GM23338 (cell line): ENCODE results near the gene KCNQ5. TPM values are rescaled to one million over a fixed set of nuclear protein-coding genes. Genes with fewer than 3 reads are reported as not detected.

Experiments used
- ATAC-seq: fragments of 200-7000 bp; cut with Tn5 transposase; 3 replicates; pipeline ENCODE4 v1.9.1; 2020
- DNase-seq: peaks from one replicate; pipeline ENCODE4 v3.0.0-alpha.2; 2015; ENCODE audit warnings: low spot score
- H2AFZ ChIP-seq: fragments of 200-600 bp; sonication (generic); 2 replicates; pipeline ENCODE4 v1.8.0; 2016; ENCODE audit warnings: antibody characterized with exemption, mild to moderate bottlenecking, moderate library complexity
- H3F3A ChIP-seq: fragments of 200-600 bp; sonication (generic); replicated peaks from 2 replicates; pipeline ENCODE4 v1.8.0; 2017; ENCODE audit warnings: antibody characterized with exemption, mixed run types, low read depth
- H3K27ac ChIP-seq: fragments of 200-600 bp; sonication (generic); 2 replicates; pipeline ENCODE4 v1.6.1; 2016; ENCODE audit warnings: low read depth
- H3K27me3 ChIP-seq: fragments of 200-600 bp; sonication (generic); 2 replicates; pipeline ENCODE4 v1.8.0; 2016; ENCODE audit warnings: mild to moderate bottlenecking, mixed run types, moderate library complexity; ENCODE audit not compliant: insufficient read depth
- H3K36me3 ChIP-seq: fragments of 200-600 bp; sonication (generic); 2 replicates; pipeline ENCODE4 v1.8.0; 2016; ENCODE audit warnings: mild to moderate bottlenecking; ENCODE audit not compliant: insufficient read depth
- H3K4me1 ChIP-seq: fragments of 200-600 bp; sonication (generic); 2 replicates; pipeline ENCODE4 v1.8.0; 2016; ENCODE audit warnings: mild to moderate bottlenecking, moderate library complexity; ENCODE audit not compliant: insufficient read depth
- H3K4me2 ChIP-seq: fragments of 200-600 bp; sonication (generic); 2 replicates; pipeline ENCODE4 v1.7.1; 2017; ENCODE audit warnings: mixed run types
- H3K4me3 ChIP-seq: fragments of 200-600 bp; sonication (generic); 2 replicates; pipeline ENCODE4 v1.6.1; 2016; ENCODE audit warnings: mixed run types
- H3K79me2 ChIP-seq: fragments of 200-600 bp; sonication (generic); replicated peaks from 2 replicates; pipeline ENCODE4 v1.8.0; 2017; ENCODE audit warnings: mild to moderate bottlenecking; ENCODE audit not compliant: insufficient read depth
- H3K9me2 ChIP-seq: fragments of 200-600 bp; sonication (generic); 2 replicates; pipeline ENCODE4 v1.8.0; 2017; ENCODE audit not compliant: insufficient read depth
- H4K20me1 ChIP-seq: fragments of 200-600 bp; sonication (generic); replicated peaks from 2 replicates; pipeline ENCODE4 v1.8.0; 2017; ENCODE audit warnings: mild to moderate bottlenecking; ENCODE audit not compliant: insufficient read depth
- H3K27ac Mint-ChIP-seq: 2 replicates; pipeline ENCODE4 v1.8.0; 2020; ENCODE audit warnings: inconsistent platforms, mild to moderate bottlenecking, moderate library complexity, mixed read lengths
- H3K27me3 Mint-ChIP-seq: 3 replicates; pipeline ENCODE4 v1.8.0; 2022; ENCODE audit warnings: low read depth, mild to moderate bottlenecking, moderate library complexity, mixed read lengths, inconsistent platforms; ENCODE audit not compliant: insufficient read depth, poor library complexity
- H3K36me3 Mint-ChIP-seq: 3 replicates; pipeline ENCODE4 v1.8.0; 2021; ENCODE audit warnings: low read depth, mild to moderate bottlenecking, inconsistent platforms, moderate library complexity, mixed read lengths
- H3K4me1 Mint-ChIP-seq: 3 replicates; pipeline ENCODE4 v1.8.0; 2020; ENCODE audit warnings: mild to moderate bottlenecking, inconsistent platforms, mixed read lengths
- H3K4me3 Mint-ChIP-seq: 3 replicates; pipeline ENCODE4 v1.8.0; 2021; ENCODE audit warnings: moderate library complexity, mild to moderate bottlenecking, inconsistent platforms, mixed read lengths
- H3K9me3 Mint-ChIP-seq: 3 replicates; pipeline ENCODE4 v1.8.0; 2020; ENCODE audit warnings: moderate library complexity, mild to moderate bottlenecking, inconsistent platforms, mixed read lengths
- ETS1 ChIP-seq: IDR thresholded peaks from 2 replicates; pipeline ENCODE4 v1.6.1; 2016; ENCODE audit warnings: antibody characterized with exemption
- EZH2 ChIP-seq: fragments of 200-600 bp; sonication (generic); IDR thresholded peaks from one replicate; pipeline ENCODE4 v1.8.0; 2017; ENCODE audit warnings: antibody characterized with exemption, mild to moderate bottlenecking, low read depth; ENCODE audit not compliant: unreplicated experiment
- POLR2AphosphoS5 ChIP-seq: IDR thresholded peaks from 2 replicates; pipeline ENCODE4 v1.6.1; 2016; ENCODE audit warnings: antibody characterized with exemption, low read depth
- STAT1 ChIP-seq: IDR thresholded peaks from one replicate; pipeline ENCODE4 v1.6.1; 2016; ENCODE audit warnings: antibody characterized with exemption; ENCODE audit not compliant: unreplicated experiment
- ZNF462 ChIP-seq: fragments of 250-450 bp; sonication (Bioruptor Pico); IDR thresholded peaks from 2 replicates; pipeline ENCODE4 v1.5.0; 2020; ENCODE audit warnings: mild to moderate bottlenecking, moderate library complexity
- polyA plus RNA-seq: library from polyadenylated mRNA; unstranded; fragments of >200 nt; fragmentation: Nextera tagmentation; extraction: Ambion mirVana; gene quantifications from 2 replicates; pipeline ENCODE4 v1.2.1, GENCODE V29; 2016
- total RNA-seq: library from RNA; depleted of rRNA; stranded (reverse); fragments of >200 nt; shearing (Covaris generic); gene quantifications from 2 replicates; pipeline ENCODE4 v1.2.3, GENCODE V29; 2014

KCNQ5 gene
- total and polyA plus RNA-seq, 2 experiments from 2014 or later: 0.68 to 0.87 TPM

- TF ChIP-seq ZNF462 (CRISPR knock-in tag) (no peak), EZH2 (no peak)
These were observed 326.3 kb downstream of the KCNQ5 start (continued) for GRCh38 chr6:72948153-72948552.

GRCh38 chr6:72950114-72950860 is 328.4 kb downstream of the KCNQ5 start:
- Histone ChIP-seq H3K4me2 (no peak overlapping the region), H3K4me3 (no peak overlapping the region), H2AFZ (no peak overlapping the region), H3K9me2 (no peaks in the 10 kb centered on the region), H3K79me2 (no peaks in the 10 kb centered on the region), H3K27me3 (no peaks in the 10 kb centered on the region), H3K27ac (no peak overlapping the region), H3K4me1 (peaks cover 3% of the 10 kb centered on the region; the same call in 1 of the 2 replicates), H3K36me3 (no peaks in the 10 kb centered on the region), H4K20me1 (no peaks in the 10 kb centered on the region), H3F3A (no peaks in the 10 kb centered on the region)
- ATAC-seq (no peak), DNase-seq (no peak)
- Mint-ChIP-seq H3K4me3 (no peak overlapping the region), H3K4me1 (peaks cover 8% of the 10 kb centered on the region), H3K27me3 (no peaks in the 10 kb centered on the region), H3K36me3 (no peaks in the 10 kb centered on the region), H3K9me3 (no peaks in the 10 kb centered on the region), H3K27ac (no peak overlapping the region)
- TF ChIP-seq ETS1 (no peak), STAT1 (no peak), EZH2 (no peak), POLR2AphosphoS5 (no peak)
